Activated T-cell treated with anti-CD3 and anti-CD28 coated beads, Interleukin-2, amount 50 U/mL, for 4 hours (primary cell): Measurements from ENCODE around the gene MXD3. TPM values are rescaled to one million over a fixed set of nuclear protein-coding genes. Genes with fewer than 3 reads are reported as not detected.

Experiments used
- ATAC-seq, 2 donors: fragments of 200-7000 bp; cut with Tn5 transposase; one replicate each; pipeline ENCODE4 v1.10.0; 2021
- DNase-seq: peaks from one replicate; pipeline ENCODE4 v3.0.0-alpha.2; 2020
- H3K27me3 Mint-ChIP-seq: one replicate; pipeline ENCODE4 v1.8.0; 2021; ENCODE audit warnings: low read depth, mixed read lengths
- H3K36me3 Mint-ChIP-seq: one replicate; pipeline ENCODE4 v1.8.0; 2022; ENCODE audit warnings: mixed read lengths; ENCODE audit not compliant: insufficient read depth
- H3K4me1 Mint-ChIP-seq: one replicate; pipeline ENCODE4 v1.8.0; 2021; ENCODE audit warnings: low read depth, mixed read lengths
- H3K4me3 Mint-ChIP-seq: one replicate; pipeline ENCODE4 v1.8.0; 2021; ENCODE audit warnings: mild to moderate bottlenecking, moderate library complexity, mixed read lengths
- H3K9me3 Mint-ChIP-seq: one replicate; pipeline ENCODE4 v1.8.0; 2021; ENCODE audit warnings: mixed read lengths
- total RNA-seq, 3 donors: library from RNA; stranded (reverse); gene quantifications; one replicate each; pipeline ENCODE4 v1.2.1, GENCODE V29; 2021

The MXD3 gene
- total RNA-seq, 3 donors from 2014 or later, result 3.7 to 5.1 (median 4.3) TPM

DNA sequence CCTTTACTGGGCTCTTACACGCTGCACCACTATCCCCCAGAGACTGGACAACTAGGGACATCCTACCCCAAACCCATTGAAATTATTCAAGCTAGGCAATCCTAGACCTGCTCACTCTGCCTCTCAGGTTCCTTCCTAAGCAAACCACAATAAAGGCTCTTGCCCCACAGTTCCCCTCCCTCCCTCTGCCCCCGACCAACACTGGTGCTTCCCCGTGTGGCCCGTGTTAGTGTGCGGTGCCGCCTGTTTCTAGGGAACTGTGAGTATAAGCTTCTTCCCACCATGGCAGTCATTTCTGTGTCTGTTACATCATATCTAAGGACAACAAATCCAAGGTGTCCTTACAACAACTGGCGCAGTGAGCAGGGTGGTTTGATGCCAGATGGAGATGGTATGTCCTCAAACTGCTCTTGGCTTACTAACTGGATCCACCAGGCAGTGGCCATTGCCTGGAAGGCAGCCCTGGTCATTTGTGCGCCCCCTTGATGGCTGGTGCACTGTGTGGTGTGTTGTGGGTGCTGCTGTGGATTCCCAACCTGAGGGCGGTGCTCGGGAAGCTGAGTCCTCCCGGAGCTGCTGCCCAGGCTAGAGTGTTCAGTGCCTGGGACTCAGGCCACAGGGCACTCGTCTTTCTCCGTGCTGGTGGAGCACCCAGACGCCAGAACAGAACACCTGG is 8.4 kb upstream of the MXD3 start:
- Mint-ChIP-seq H3K36me3 (peaks cover 7% of the 10 kb centered on the region), H3K4me3 (no peak overlapping the region), H3K4me1 (peaks cover 17% of the 10 kb centered on the region), H3K27me3 (no peaks in the 10 kb centered on the region), H3K9me3 (no peaks in the 10 kb centered on the region)
- DNase-seq (no peak), ATAC-seq (peak; percentile 27 to 51)

- DNase-seq, result peak; percentile 73
- Mint-ChIP-seq H3K27me3 (no peaks in the 10 kb centered on the region), H3K9me3 (no peaks in the 10 kb centered on the region), H3K4me3 (no peak overlapping the region), H3K4me1 (peaks cover 18% of the 10 kb centered on the region), H3K36me3 (peaks cover 6% of the 10 kb centered on the region)
- ATAC-seq, result peak; percentile 74 to 78
Observed at GRCh38 chr5:177317959-177318377, 6.3 kb upstream of the MXD3 start.

DNA sequence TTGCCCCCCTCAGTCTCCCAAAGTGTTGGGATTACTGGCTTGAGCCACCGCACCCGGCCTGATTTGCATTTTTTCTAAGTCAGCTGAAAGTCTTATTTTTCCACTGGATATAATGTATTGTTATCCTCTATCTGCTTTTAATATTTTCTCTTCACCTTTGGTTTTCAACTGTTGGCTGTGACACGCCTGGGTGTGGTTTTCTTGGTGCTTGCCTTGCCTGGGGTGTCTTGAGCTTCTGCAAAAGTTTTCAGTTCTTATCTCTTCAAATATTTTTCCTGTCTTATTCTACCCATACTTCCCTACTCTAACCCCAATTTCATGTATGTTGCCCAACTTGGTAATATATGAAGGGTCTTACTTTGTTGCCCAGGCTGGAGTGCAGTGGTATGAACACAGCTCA is 4.3 kb upstream of the MXD3 start:
- H3K4me1 Mint-ChIP-seq, result peaks cover 29% of the 10 kb centered on the region
- H3K36me3 Mint-ChIP-seq, result no peaks in the 10 kb centered on the region
- no peaks in the 10 kb centered on the region for H3K9me3 Mint-ChIP-seq
- no peaks in the 10 kb centered on the region for H3K27me3 Mint-ChIP-seq
- no peak for ATAC-seq
- H3K4me3 Mint-ChIP-seq, result no peak overlapping the region
- DNase-seq, result no peak

GRCh38 chr5:177315411-177315810 is 3.7 kb upstream of the MXD3 start:
- Mint-ChIP-seq H3K4me1 (peaks cover 34% of the 10 kb centered on the region), H3K9me3 (no peaks in the 10 kb centered on the region), H3K4me3 (no peak overlapping the region), H3K36me3 (no peaks in the 10 kb centered on the region), H3K27me3 (no peaks in the 10 kb centered on the region)
- ATAC-seq (no peak), DNase-seq (no peak)

GRCh38 chr5:177314376-177315342 is 3.0 kb upstream of the MXD3 start:
- no peak for DNase-seq
- Mint-ChIP-seq H3K4me3 (no peak overlapping the region), H3K27me3 (no peaks in the 10 kb centered on the region), H3K4me1 (peaks cover 32% of the 10 kb centered on the region), H3K36me3 (no peaks in the 10 kb centered on the region), H3K9me3 (no peaks in the 10 kb centered on the region)
- ATAC-seq, result no peak

GRCh38 chr5:177313561-177314259 is 2.0 kb upstream of the MXD3 start:
- DNase-seq (no peak), ATAC-seq (no peak)
- H3K27me3 Mint-ChIP-seq, result no peaks in the 10 kb centered on the region
- no peaks in the 10 kb centered on the region for H3K36me3 Mint-ChIP-seq
- no peak overlapping the region for H3K4me3 Mint-ChIP-seq
- H3K4me1 Mint-ChIP-seq, result peaks cover 35% of the 10 kb centered on the region
- H3K9me3 Mint-ChIP-seq, result no peaks in the 10 kb centered on the region

GRCh38 chr5:177312649-177313181 is 1.0 kb upstream of the MXD3 start:
- no peaks in the 10 kb centered on the region for H3K36me3 Mint-ChIP-seq
- peaks cover 30% of the 10 kb centered on the region for H3K4me1 Mint-ChIP-seq
- DNase-seq (no peak), ATAC-seq (peak; percentile 10 to 15)
- no peaks in the 10 kb centered on the region for H3K9me3 Mint-ChIP-seq
- H3K27me3 Mint-ChIP-seq, result no peaks in the 10 kb centered on the region
- peak overlapping the region; percentile 45 for H3K4me3 Mint-ChIP-seq

GRCh38 chr5:177311392-177311722 is 341 bp downstream of the MXD3 start:
- Mint-ChIP-seq H3K36me3 (peaks cover 7% of the 10 kb centered on the region), H3K4me1 (peaks cover 36% of the 10 kb centered on the region), H3K27me3 (no peaks in the 10 kb centered on the region), H3K9me3 (no peaks in the 10 kb centered on the region), H3K4me3 (peak overlapping the region; percentile 74)
- ATAC-seq, result no peak
- DNase-seq, result no peak

DNA sequence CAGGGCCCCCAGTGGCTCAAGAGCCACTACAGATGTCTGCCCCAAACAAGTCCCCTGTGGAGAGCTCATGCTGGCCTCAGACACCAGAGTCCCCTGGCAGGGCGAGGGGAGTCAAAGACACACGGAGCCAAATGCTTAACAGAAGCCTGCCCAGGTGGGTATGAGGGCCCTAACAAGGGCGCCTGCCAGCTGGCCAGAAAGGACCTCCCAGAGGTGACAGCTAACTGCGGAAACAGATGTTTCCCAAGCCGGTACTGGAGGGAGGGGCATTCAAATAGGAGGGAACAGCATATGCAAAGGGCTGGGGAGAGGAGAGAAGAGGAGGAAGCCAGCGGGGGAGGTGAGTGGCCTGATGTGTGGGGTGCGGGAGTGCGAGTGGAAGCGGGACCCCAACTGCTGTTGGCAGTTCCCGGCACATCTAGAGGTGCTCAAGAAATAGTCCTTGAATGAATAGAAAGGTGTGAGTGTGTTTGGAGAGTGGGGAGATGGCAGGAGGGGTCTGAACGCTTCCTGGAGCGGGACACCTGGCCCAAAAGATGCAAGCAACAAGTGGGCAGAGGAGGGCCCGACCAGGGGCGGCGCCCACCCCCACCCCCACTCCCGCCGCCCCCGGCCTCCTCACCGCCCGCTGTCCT is 824 bp downstream of the MXD3 start:
- Mint-ChIP-seq H3K4me1 (peaks cover 40% of the 10 kb centered on the region), H3K9me3 (no peaks in the 10 kb centered on the region), H3K27me3 (no peaks in the 10 kb centered on the region), H3K4me3 (peak overlapping the region; percentile 70), H3K36me3 (peaks cover 12% of the 10 kb centered on the region)
- no peak for ATAC-seq
- no peak for DNase-seq

DNA sequence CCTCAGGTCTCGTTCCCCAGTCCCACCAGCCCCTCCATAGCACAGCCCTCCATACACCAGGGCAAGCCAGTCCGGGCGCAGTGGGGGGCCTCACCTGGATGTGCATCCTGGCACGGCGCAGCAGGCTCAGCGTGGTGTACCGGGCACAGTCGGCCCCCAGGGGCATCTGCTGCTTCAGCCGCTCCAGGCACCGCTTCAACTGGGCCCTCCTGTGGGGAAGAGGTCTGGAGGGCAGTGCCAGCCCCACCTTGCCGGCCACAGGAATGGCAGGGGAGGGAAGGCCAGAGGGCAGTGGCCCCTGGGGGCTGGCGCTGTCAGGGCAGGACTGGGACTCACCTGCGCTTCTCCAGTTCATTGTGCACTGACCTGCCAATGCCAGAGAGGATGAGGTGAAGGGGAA is 1.4 kb downstream of the MXD3 start:
- no peak for ATAC-seq
- no peak for DNase-seq
- H3K4me1 Mint-ChIP-seq, result peaks cover 44% of the 10 kb centered on the region

DNA sequence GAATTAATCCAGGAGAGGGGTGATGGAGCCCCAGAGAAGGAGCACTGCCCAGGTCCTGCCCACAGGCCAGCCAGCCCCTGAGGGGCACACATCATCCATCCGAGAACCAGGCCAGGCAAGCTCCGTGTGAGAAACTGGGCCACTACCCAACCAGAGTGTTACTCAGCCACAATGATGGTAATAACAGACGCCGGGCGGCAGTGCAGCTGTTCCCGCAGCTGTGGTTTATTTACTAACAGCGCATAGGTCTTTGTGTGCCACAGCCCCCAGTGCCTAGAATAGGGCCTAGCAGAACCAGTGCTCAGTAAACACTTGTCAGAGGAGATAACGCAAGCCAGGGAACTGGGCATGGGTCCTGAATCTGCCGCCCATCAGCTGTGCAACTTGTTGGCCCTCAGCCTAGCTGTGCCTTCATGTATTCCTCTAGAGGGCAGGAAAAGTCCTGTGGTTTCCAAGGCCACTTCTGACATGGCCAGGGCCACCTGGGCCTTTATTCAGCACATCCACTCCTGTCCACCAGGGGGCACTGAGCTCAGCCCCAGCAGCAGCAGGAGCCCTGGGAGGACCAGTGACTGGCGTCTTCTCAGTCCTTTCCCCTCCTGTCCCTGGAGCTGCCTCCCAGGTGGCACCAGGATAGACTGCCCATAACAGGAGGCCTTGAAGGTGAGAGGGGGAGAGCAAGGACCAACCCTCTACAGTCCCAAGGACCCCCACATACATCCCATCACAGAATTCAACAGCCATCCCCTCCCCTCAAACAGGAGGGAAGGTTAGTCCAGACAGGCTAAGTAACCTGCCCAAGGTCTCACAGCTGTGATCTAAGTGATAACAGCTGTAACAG is 2.1 kb downstream of the MXD3 start:
- peaks cover 51% of the 10 kb centered on the region for H3K4me1 Mint-ChIP-seq
- H3K9me3 Mint-ChIP-seq, result no peaks in the 10 kb centered on the region
- peak overlapping the region; percentile 60 for H3K4me3 Mint-ChIP-seq
- no peaks in the 10 kb centered on the region for H3K27me3 Mint-ChIP-seq
- peak; percentile 69 for DNase-seq
- peaks cover 12% of the 10 kb centered on the region for H3K36me3 Mint-ChIP-seq
- ATAC-seq, result peak; percentile 24 to 28

More for the DNA sequence above, 1.4 kb downstream of the MXD3 start:
- peak overlapping the region; percentile 70 for H3K4me3 Mint-ChIP-seq
- no peaks in the 10 kb centered on the region for H3K9me3 Mint-ChIP-seq
- peaks cover 12% of the 10 kb centered on the region for H3K36me3 Mint-ChIP-seq
- H3K27me3 Mint-ChIP-seq, result no peaks in the 10 kb centered on the region

DNA sequence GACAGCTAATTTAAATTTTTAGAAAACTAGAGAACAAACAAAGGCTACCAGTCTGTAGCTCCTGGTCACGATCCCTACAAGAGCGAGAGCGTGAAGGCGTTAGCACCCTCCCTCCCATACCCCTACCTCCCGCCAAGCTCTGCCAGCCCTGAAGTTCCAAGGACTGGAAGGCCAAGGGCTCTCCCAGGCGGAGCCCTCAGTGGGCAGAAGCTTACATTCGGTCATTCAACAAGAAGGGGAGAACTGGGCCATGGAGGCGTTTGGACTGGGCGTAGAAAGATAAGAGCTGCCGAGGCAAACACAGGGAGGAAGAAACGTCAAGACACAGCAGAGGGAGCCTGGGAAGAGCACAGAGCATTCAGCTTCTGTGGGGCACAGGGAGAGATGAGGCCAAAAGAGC is 3.0 kb downstream of the MXD3 start:
- Mint-ChIP-seq H3K4me3 (no peak overlapping the region), H3K9me3 (no peaks in the 10 kb centered on the region), H3K27me3 (no peaks in the 10 kb centered on the region), H3K36me3 (peaks cover 12% of the 10 kb centered on the region), H3K4me1 (peaks cover 56% of the 10 kb centered on the region)
- ATAC-seq, result no peak
- no peak for DNase-seq
